ENCODE results near the gene TRMT1L. TPM values are rescaled to one million over a fixed set of nuclear protein-coding genes. Genes with fewer than 3 reads are reported as not detected.
A peak's percentile ranks its signal among the peaks of the same experiment; 100 is the strongest.
"Not testable (repeated sequence)": the region's sequence is repeated elsewhere in the genome, so short reads cannot be mapped to it uniquely, and the experiment has no call there.

Gene TRMT1L, protein sequence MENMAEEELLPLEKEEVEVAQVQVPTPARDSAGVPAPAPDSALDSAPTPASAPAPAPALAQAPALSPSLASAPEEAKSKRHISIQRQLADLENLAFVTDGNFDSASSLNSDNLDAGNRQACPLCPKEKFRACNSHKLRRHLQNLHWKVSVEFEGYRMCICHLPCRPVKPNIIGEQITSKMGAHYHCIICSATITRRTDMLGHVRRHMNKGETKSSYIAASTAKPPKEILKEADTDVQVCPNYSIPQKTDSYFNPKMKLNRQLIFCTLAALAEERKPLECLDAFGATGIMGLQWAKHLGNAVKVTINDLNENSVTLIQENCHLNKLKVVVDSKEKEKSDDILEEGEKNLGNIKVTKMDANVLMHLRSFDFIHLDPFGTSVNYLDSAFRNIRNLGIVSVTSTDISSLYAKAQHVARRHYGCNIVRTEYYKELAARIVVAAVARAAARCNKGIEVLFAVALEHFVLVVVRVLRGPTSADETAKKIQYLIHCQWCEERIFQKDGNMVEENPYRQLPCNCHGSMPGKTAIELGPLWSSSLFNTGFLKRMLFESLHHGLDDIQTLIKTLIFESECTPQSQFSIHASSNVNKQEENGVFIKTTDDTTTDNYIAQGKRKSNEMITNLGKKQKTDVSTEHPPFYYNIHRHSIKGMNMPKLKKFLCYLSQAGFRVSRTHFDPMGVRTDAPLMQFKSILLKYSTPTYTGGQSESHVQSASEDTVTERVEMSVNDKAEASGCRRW
- total RNA-seq = 10 to 100 TPM; 13.6 to 30.4 (median 24.1) TPM
- polyA plus RNA-seq = 10 to 100 TPM in 1 of 3 donors, 1 to 10 TPM in 2; 5.9 to 52.5 (median 6.5) TPM
- long read RNA-seq, donor 1, full-length matches to known transcripts = 2 of 2 reads
- long read RNA-seq, donor 1, partial matches to known transcripts = 0 of 2 reads
- long read RNA-seq, donor 1, other reads (novel, unspliced or antisense) = 0 of 2 reads
- long read RNA-seq, donor 2 = 0 reads
- long read RNA-seq, donor 3, full-length matches to known transcripts = 1 of 1 reads
- long read RNA-seq, donor 3, partial matches to known transcripts = 0 of 1 reads
- long read RNA-seq, donor 3, other reads (novel, unspliced or antisense) = 0 of 1 reads
- long read RNA-seq, donor 4, full-length matches to known transcripts = 10 of 16 reads
- long read RNA-seq, donor 4, partial matches to known transcripts = 2 of 16 reads
- long read RNA-seq, donor 4, other reads (novel, unspliced or antisense) = 4 of 16 reads
- long read RNA-seq, donor 5, full-length matches to known transcripts = 36 of 43 reads
- long read RNA-seq, donor 5, partial matches to known transcripts = 4 of 43 reads
- long read RNA-seq, donor 5, other reads (novel, unspliced or antisense) = 3 of 43 reads
- long read RNA-seq, donor 6, full-length matches to known transcripts = 1 of 4 reads
- long read RNA-seq, donor 6, partial matches to known transcripts = 1 of 4 reads
- long read RNA-seq, donor 6, other reads (novel, unspliced or antisense) = 2 of 4 reads
- long read RNA-seq, donor 7 = 0 reads
- long read RNA-seq, donor 8, full-length matches to known transcripts = 1 of 1 reads
- long read RNA-seq, donor 8, partial matches to known transcripts = 0 of 1 reads
- long read RNA-seq, donor 8, other reads (novel, unspliced or antisense) = 0 of 1 reads
- long read RNA-seq, donor 9, full-length matches to known transcripts = 3 of 3 reads
- long read RNA-seq, donor 9, partial matches to known transcripts = 0 of 3 reads
- long read RNA-seq, donor 9, other reads (novel, unspliced or antisense) = 0 of 3 reads
- long read RNA-seq, donor 10, partial matches to known transcripts = 0 of 1 reads
- long read RNA-seq, donor 10, other reads (novel, unspliced or antisense) = 0 of 1 reads

DNA sequence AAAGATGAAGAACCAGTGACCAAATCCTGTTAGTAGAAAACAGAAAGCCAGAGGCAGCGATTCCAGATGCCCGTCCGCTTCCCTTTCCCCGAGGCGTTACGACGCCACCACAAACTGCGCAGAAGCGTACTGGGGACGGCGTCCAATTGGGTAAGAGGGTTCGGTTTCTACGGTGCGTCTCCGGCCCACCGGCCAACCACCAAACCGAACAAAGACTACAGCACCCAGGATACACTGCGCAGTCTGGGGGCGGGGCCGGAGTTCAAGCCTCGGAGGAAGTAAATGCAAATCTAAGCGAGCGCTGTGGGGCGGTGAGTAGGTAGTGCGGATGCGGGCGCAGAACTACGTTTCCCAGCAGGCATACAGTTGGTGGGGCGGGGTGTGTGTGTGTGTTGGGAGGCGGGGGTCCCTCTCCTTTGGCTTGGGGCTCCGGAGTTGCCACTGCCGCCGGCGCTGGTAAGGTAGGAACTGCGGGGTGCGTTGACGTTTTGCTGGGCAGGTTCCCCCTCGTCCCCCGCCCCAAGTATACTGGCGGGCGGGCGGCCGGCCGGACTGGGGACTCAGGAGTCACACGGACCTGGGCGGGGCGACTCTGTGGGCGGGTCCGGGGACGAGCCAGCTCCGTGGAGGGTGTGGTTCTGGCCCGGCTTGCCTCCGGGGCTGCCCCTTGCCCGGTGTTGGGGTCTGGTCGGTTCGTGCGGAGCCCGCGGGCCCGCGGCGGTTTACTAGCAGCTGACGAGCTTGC lies at the start of gene TRMT1L, which contains the start of gene SWT1:
Gene TRMT1L (minus strand): TSS at position 100 of the 745 bp plus-strand sequence. CDS start 241 bp downstream, outside the sequence.
Gene SWT1 (plus strand): TSS at position 314 of the 745 bp plus-strand sequence. CDS start 3,675 bp downstream, outside the sequence.
- no peaks in the 10 kb centered on the region for H3K9me3 ChIP-seq (replicated peaks in 1 of 3)
- peaks cover 13 to 43% of the 10 kb centered on the region in 2 donors for H3K4me1 ChIP-seq (replicated peaks in 1 of 2)
- H3K4me3 ChIP-seq = peak within 1 kb of the TSS; percentile 91 to 98 (median 94)
- TF ChIP-seq, protein P1, sequence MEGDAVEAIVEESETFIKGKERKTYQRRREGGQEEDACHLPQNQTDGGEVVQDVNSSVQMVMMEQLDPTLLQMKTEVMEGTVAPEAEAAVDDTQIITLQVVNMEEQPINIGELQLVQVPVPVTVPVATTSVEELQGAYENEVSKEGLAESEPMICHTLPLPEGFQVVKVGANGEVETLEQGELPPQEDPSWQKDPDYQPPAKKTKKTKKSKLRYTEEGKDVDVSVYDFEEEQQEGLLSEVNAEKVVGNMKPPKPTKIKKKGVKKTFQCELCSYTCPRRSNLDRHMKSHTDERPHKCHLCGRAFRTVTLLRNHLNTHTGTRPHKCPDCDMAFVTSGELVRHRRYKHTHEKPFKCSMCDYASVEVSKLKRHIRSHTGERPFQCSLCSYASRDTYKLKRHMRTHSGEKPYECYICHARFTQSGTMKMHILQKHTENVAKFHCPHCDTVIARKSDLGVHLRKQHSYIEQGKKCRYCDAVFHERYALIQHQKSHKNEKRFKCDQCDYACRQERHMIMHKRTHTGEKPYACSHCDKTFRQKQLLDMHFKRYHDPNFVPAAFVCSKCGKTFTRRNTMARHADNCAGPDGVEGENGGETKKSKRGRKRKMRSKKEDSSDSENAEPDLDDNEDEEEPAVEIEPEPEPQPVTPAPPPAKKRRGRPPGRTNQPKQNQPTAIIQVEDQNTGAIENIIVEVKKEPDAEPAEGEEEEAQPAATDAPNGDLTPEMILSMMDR (IDR thresholded peaks at IDR 0.05) = no peak
- TF ChIP-seq POLR2A (IDR thresholded peaks at IDR 0.05) = peak; percentile 96 to 99
- 0% methylated on average over 24 to 63 of the region's 63 CpGs for WGBS, 4 donors
- DNase-seq = peak; percentile 99 to 100 (median 100)
- intact Hi-C loops (cut with DNase I) = loop anchor here in 1 of 2 donors (10.0 kb wide), 1 partner anchor 352 kb away; no protein-coding TSS in a partner anchor
- H3K36me3 ChIP-seq (replicated peaks in 1 of 2) = no peaks in the 10 kb centered on the region
- H3K27me3 ChIP-seq = no peaks in the 10 kb centered on the region
- H3K27ac ChIP-seq = peak within 1 kb of the TSS; percentile 98 to 100 (median 99)

DNA sequence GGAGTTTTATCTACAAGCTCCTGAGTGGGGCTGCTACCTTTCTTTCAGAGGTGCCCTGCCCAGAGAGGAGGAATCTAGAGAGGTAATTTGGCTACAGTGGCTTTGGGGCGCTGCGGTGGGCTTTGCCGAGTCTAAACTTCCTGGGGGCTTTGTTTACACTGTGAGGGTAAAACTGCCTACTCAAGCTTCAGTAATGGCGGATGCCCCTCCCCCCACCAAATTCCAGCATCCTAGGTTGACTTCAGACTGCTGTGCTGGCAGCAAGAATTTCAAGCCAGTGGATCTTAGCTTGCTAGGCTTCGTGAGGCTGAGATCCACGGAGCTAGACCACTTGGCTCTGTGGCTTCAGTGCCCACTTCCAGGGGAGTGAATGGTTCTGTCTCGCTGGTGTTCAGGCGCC lies 44.1 kb upstream of the TRMT1L start:
- H3K4me3 ChIP-seq = no peak overlapping the region
- 96 to 100% (median 98%) methylated on average over 4 to 8 of the region's 8 CpGs for WGBS, 4 donors
- no peaks in the 10 kb centered on the region for H3K4me1 ChIP-seq (replicated peaks in 1 of 2)
- TF ChIP-seq POLR2A (IDR thresholded peaks at IDR 0.05) = no peak
- TF ChIP-seq, protein P1 (IDR thresholded peaks at IDR 0.05) = no peak
- H3K36me3 ChIP-seq (replicated peaks in 1 of 2) = no peaks in the 10 kb centered on the region
- no peak overlapping the region for H3K27ac ChIP-seq
- no peak for DNase-seq
- no peaks in the 10 kb centered on the region for H3K9me3 ChIP-seq (replicated peaks in 1 of 3)
- intact Hi-C loops (cut with DNase I) = no loop called here
- no peaks in the 10 kb centered on the region for H3K27me3 ChIP-seq

DNA sequence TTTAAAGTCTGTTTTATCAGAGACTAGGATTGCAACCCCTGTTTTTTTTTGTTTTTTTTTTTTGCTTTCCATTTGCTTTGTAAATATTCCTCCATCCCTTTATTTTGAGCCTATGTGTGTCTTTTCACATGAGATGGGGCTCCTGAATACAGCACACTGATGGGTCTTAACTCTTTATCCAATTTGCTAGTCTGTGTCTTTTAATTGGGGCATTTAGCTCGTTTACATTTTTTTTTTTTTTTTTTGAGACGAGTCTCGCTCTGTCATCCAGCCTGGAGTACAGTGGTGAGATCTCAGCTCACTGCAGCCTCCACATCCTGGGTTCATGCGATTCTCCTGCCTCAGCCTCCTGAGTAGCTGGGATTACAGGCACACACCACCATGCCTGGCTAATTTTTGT lies 42.0 kb upstream of the TRMT1L start:
- H3K4me3 ChIP-seq; H3K27ac ChIP-seq; H3K27me3 ChIP-seq; H3K9me3 ChIP-seq (replicated peaks in 1 of 3); H3K4me1 ChIP-seq (replicated peaks in 1 of 2); intact Hi-C loops (cut with DNase I); DNase-seq; H3K36me3 ChIP-seq (replicated peaks in 1 of 2): not testable (repeated sequence)
- 91 to 96% (median 93%) methylated on average over 1 to 4 of the region's 4 CpGs for WGBS, 4 donors
